GM12878 (cell line): ENCODE data around the gene TM6SF1. TPM values are rescaled to one million over a fixed set of nuclear protein-coding genes. Genes with fewer than 3 reads are reported as not detected.

Experiments
- ASH2L ChIP-seq: fragments of 300-600, 200-600 bp; sonication (generic); IDR thresholded peaks from 2 replicates; pipeline ENCODE4 v1.6.1; 2017; ENCODE audit warnings: low read depth, mild to moderate bottlenecking, borderline replicate concordance
- ATF7 ChIP-seq: fragments of 450-650 bp; IDR thresholded peaks from 2 replicates; pipeline ENCODE4 v1.6.1; 2016; ENCODE audit warnings: low read depth, mild to moderate bottlenecking
- BCL11A ChIP-seq: IDR thresholded peaks from 2 replicates; pipeline ENCODE4 v1.6.1; 2011; ENCODE audit warnings: low read depth, low read length
- BRCA1 ChIP-seq: IDR thresholded peaks from 2 replicates; pipeline ENCODE4 v1.6.1; 2011; ENCODE audit warnings: low read depth, low read length, improper control_type of control experiment
- DPF2 ChIP-seq: fragments of 450-650 bp; IDR thresholded peaks from 2 replicates; pipeline ENCODE4 v1.6.1; 2017; ENCODE audit warnings: mild to moderate bottlenecking
- ESRRA ChIP-seq: IDR thresholded peaks from 2 replicates; pipeline ENCODE4 v1.6.1; 2012; ENCODE audit warnings: mild to moderate bottlenecking, low read length, improper control_type of control experiment
- IKZF1 ChIP-seq: fragments of 450-650 bp; conservative IDR thresholded peaks from 2 replicates; pipeline ENCODE4 v1.6.1; 2017; ENCODE audit warnings: antibody characterized with exemption, mild to moderate bottlenecking
- KDM1A ChIP-seq: fragments of 200-600 bp; sonication (generic); IDR thresholded peaks from 2 replicates; pipeline ENCODE4 v1.6.1; 2016; ENCODE audit warnings: borderline replicate concordance
- MXI1 ChIP-seq: fragments of 150-350 bp; IDR thresholded peaks from 2 replicates; pipeline ENCODE4 v1.6.1; 2011; ENCODE audit warnings: low read depth, mild to moderate bottlenecking, inconsistent platforms, low read length, improper control_type of control experiment
- MYC ChIP-seq: IDR thresholded peaks from 2 replicates; pipeline ENCODE4 v1.6.1; 2011; ENCODE audit warnings: mild to moderate bottlenecking, low read length, moderate library complexity, inconsistent platforms; ENCODE audit not compliant: insufficient read depth, insufficient replicate concordance, insufficient read length, severe bottlenecking
- NBN ChIP-seq: fragments of 450-650 bp; IDR thresholded peaks from 2 replicates; pipeline ENCODE4 v1.6.1; 2016
- NFXL1 ChIP-seq: fragments of 450-650 bp; IDR thresholded peaks from 2 replicates; pipeline ENCODE4 v1.6.1; 2017; ENCODE audit warnings: antibody characterized with exemption, mild to moderate bottlenecking, borderline replicate concordance
- NR2F1 ChIP-seq: fragments of 450-650 bp; conservative IDR thresholded peaks from 2 replicates; pipeline ENCODE4 v1.6.1; 2017; ENCODE audit warnings: mild to moderate bottlenecking
- PAX5 ChIP-seq: IDR thresholded peaks from 2 replicates; pipeline ENCODE4 v1.6.1; 2011; ENCODE audit warnings: low read depth, low read length, borderline replicate concordance
- POLR2A ChIP-seq: IDR thresholded peaks from 2 replicates; pipeline ENCODE4 v1.6.1; 2011; ENCODE audit warnings: low read depth, mild to moderate bottlenecking, low read length
- RAD21 ChIP-seq: IDR thresholded peaks from 2 replicates; pipeline ENCODE4 v1.6.1; 2011; ENCODE audit warnings: mild to moderate bottlenecking, low read depth, low read length, moderate library complexity; ENCODE audit not compliant: insufficient read depth
- RB1 ChIP-seq: fragments of 450-650 bp; formaldehyde crosslinking; IDR thresholded peaks from 2 replicates; pipeline ENCODE4 v1.6.1; 2017; ENCODE audit warnings: mild to moderate bottlenecking, borderline replicate concordance
- SRF ChIP-seq, 2 experiments: IDR thresholded peaks; 2 replicates each; pipeline ENCODE4 v1.6.1; 2011; ENCODE audit warnings: low read depth in 2 of 2, low read length in 2 of 2, mild to moderate bottlenecking in 1 of 2, moderate library complexity in 1 of 2
- STAT3 ChIP-seq: IDR thresholded peaks from 2 replicates; pipeline ENCODE4 v1.6.1; 2011; ENCODE audit warnings: low read depth, low read length, improper control_type of control experiment
- YY1 ChIP-seq: IDR thresholded peaks from 2 replicates; pipeline ENCODE4 v1.6.1; 2011; ENCODE audit warnings: low read depth, mild to moderate bottlenecking, low read length
- ZSCAN29 ChIP-seq: fragments of 450-650 bp; IDR thresholded peaks from 2 replicates; pipeline ENCODE4 v1.6.1; 2017; ENCODE audit warnings: mild to moderate bottlenecking, moderate library complexity
- polyA plus RNA-seq, 11 experiments: library from polyadenylated mRNA; depleted of rRNA in 4 of 11; unstranded in 6 of 11; stranded (reverse) in 5 of 11; fragments of >200 nt; fragmentation: Nextera tagmentation in 4 of 11; fragmentation: Illumina TruSeq in 1 of 11; extraction: Ambion mirVana in 4 of 11; extraction: Trizol in 1 of 11; gene quantifications; 1 replicate in 1 of 11; 2 replicates in 10 of 11; pipeline versions ENCODE4 v1.2.1 to v1.2.3, GENCODE V29; 2011 to 2016; ENCODE audit warnings: inconsistent platforms in 2 of 11, missing spikeins in 2 of 11, low read depth in 1 of 11
- total RNA-seq, 4 experiments: library from RNA; depleted of rRNA in 3 of 4; stranded (reverse); fragments of >200 nt in 3 of 4; fragmentation: Illumina TruSeq in 1 of 4; extraction: Trizol in 1 of 4; gene quantifications; 2 replicates each; pipeline versions ENCODE4 v1.2.1 to v1.2.3, GENCODE V29; 2013 to 2021
- TF ChIP-seq, protein P1 (sequence below): IDR thresholded peaks from 2 replicates; pipeline ENCODE4 v1.6.1; 2012; ENCODE audit warnings: low read depth, low read length, improper control_type of control experiment
- TF ChIP-seq, protein P2 (sequence below): IDR thresholded peaks from 2 replicates; pipeline ENCODE4 v1.6.1; 2011; ENCODE audit warnings: low read depth, mild to moderate bottlenecking, low read length, moderate library complexity, borderline replicate concordance; ENCODE audit errors: extremely low read depth
- TF ChIP-seq, protein P3 (sequence below): fragments of 450-650 bp; IDR thresholded peaks from 2 replicates; pipeline ENCODE4 v1.6.1; 2017; ENCODE audit warnings: mild to moderate bottlenecking
- TF ChIP-seq, protein P4 (sequence below): fragments of 150-350 bp; IDR thresholded peaks from 2 replicates; pipeline ENCODE4 v1.6.1; 2014; ENCODE audit warnings: mild to moderate bottlenecking, low read depth, low read length
- TF ChIP-seq, protein P5 (sequence below): fragments of 450-650 bp; formaldehyde crosslinking; IDR thresholded peaks from 2 replicates; pipeline ENCODE4 v1.4.0; 2020; ENCODE audit warnings: mild to moderate bottlenecking, moderate library complexity

TM6SF1 gene
- total and polyA plus RNA-seq, 10 of the 15 experiments (the other 5 are each of a cell fraction or from before 2014, with no cell fraction given), result 0.56 to 2.7 (median 1.2) TPM

DNA sequence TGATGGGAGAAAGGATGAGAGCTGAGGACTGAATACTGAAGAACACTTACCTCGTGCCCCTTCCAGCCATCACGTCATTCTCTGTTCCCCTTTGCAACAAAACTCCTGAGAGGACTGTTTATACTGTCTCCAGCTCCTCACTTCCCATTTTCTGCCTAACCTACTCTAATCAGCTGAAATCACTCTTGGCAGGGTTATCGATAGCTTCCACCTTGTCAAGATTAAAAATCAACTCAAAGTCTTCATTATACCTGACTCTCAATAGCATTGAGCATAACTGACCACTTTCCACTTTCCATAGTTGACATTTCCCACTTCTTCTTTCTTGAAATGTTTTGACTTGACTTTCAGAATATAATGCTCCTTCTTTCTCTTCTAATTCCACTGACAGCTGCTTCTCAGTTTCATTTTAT is 44.7 kb upstream of the TM6SF1 start (continued):
- TF ChIP-seq, protein P1, sequence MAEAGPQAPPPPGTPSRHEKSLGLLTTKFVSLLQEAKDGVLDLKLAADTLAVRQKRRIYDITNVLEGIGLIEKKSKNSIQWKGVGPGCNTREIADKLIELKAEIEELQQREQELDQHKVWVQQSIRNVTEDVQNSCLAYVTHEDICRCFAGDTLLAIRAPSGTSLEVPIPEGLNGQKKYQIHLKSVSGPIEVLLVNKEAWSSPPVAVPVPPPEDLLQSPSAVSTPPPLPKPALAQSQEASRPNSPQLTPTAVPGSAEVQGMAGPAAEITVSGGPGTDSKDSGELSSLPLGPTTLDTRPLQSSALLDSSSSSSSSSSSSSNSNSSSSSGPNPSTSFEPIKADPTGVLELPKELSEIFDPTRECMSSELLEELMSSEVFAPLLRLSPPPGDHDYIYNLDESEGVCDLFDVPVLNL, result no peak
- TF ChIP-seq SRF (IDR thresholded peaks at IDR 0.05; ENCODE audit: low read depth in 2 of 2, low read length in 2 of 2) (no peak), ATF7 (peak; percentile 90), POLR2A (no peak), PAX5 (no peak; the same call in 1 of the 2 replicates), NR2F1 (no peak), DPF2 (peak; percentile 79), MXI1 (no peak), BRCA1 (no peak), NBN (no peak), ASH2L (no peak), MYC (no peak), KDM1A (no peak), IKZF1 (peak; percentile 79), NFXL1 (no peak), BCL11A (no peak), YY1 (no peak), RB1 (no peak), ZSCAN29 (no peak), ESRRA (no peak), STAT3 (0 out of 2 replicates have a peak, but pooled peaks have one; percentile 19), RAD21 (no peak)
- TF ChIP-seq, protein P2, sequence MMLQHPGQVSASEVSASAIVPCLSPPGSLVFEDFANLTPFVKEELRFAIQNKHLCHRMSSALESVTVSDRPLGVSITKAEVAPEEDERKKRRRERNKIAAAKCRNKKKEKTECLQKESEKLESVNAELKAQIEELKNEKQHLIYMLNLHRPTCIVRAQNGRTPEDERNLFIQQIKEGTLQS, result no peak
- TF ChIP-seq, protein P3, sequence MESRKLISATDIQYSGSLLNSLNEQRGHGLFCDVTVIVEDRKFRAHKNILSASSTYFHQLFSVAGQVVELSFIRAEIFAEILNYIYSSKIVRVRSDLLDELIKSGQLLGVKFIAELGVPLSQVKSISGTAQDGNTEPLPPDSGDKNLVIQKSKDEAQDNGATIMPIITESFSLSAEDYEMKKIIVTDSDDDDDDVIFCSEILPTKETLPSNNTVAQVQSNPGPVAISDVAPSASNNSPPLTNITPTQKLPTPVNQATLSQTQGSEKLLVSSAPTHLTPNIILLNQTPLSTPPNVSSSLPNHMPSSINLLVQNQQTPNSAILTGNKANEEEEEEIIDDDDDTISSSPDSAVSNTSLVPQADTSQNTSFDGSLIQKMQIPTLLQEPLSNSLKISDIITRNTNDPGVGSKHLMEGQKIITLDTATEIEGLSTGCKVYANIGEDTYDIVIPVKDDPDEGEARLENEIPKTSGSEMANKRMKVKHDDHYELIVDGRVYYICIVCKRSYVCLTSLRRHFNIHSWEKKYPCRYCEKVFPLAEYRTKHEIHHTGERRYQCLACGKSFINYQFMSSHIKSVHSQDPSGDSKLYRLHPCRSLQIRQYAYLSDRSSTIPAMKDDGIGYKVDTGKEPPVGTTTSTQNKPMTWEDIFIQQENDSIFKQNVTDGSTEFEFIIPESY, result no peak
- TF ChIP-seq, protein P4, sequence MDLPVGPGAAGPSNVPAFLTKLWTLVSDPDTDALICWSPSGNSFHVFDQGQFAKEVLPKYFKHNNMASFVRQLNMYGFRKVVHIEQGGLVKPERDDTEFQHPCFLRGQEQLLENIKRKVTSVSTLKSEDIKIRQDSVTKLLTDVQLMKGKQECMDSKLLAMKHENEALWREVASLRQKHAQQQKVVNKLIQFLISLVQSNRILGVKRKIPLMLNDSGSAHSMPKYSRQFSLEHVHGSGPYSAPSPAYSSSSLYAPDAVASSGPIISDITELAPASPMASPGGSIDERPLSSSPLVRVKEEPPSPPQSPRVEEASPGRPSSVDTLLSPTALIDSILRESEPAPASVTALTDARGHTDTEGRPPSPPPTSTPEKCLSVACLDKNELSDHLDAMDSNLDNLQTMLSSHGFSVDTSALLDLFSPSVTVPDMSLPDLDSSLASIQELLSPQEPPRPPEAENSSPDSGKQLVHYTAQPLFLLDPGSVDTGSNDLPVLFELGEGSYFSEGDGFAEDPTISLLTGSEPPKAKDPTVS, result no peak
- TF ChIP-seq, protein P5, sequence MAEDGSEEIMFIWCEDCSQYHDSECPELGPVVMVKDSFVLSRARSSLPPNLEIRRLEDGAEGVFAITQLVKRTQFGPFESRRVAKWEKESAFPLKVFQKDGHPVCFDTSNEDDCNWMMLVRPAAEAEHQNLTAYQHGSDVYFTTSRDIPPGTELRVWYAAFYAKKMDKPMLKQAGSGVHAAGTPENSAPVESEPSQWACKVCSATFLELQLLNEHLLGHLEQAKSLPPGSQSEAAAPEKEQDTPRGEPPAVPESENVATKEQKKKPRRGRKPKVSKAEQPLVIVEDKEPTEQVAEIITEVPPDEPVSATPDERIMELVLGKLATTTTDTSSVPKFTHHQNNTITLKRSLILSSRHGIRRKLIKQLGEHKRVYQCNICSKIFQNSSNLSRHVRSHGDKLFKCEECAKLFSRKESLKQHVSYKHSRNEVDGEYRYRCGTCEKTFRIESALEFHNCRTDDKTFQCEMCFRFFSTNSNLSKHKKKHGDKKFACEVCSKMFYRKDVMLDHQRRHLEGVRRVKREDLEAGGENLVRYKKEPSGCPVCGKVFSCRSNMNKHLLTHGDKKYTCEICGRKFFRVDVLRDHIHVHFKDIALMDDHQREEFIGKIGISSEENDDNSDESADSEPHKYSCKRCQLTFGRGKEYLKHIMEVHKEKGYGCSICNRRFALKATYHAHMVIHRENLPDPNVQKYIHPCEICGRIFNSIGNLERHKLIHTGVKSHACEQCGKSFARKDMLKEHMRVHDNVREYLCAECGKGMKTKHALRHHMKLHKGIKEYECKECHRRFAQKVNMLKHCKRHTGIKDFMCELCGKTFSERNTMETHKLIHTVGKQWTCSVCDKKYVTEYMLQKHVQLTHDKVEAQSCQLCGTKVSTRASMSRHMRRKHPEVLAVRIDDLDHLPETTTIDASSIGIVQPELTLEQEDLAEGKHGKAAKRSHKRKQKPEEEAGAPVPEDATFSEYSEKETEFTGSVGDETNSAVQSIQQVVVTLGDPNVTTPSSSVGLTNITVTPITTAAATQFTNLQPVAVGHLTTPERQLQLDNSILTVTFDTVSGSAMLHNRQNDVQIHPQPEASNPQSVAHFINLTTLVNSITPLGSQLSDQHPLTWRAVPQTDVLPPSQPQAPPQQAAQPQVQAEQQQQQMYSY, result no peak
